Hepatocyte (in vitro differentiated cells): ENCODE results near the gene ASPSCR1.

Source experiments
- CTCF ChIP-seq: fragments of 200-600 bp; sonication (generic); IDR thresholded peaks from 2 replicates; pipeline ENCODE4 v1.5.1; 2016; ENCODE audit warnings: antibody characterized with exemption, mild to moderate bottlenecking; ENCODE audit not compliant: poor library complexity
- EZH2 ChIP-seq: fragments of 200-600 bp; sonication (generic); IDR thresholded peaks from 2 replicates; pipeline ENCODE4 v1.6.1; 2016; ENCODE audit warnings: antibody characterized with exemption, mild to moderate bottlenecking, borderline replicate concordance
- EZH2phosphoT487 ChIP-seq: fragments of 200-600 bp; sonication (generic); IDR thresholded peaks from one replicate; pipeline ENCODE4 v1.6.1; 2018; ENCODE audit warnings: antibody characterized with exemption, mild to moderate bottlenecking, low read depth, moderate library complexity; ENCODE audit not compliant: unreplicated experiment, severe bottlenecking

- TF ChIP-seq EZH2phosphoT487 (no peak), EZH2 (no peak), CTCF (no peak)
Observed at GRCh38 chr17:82056729-82057621, 79.5 kb downstream of the ASPSCR1 start.
